ENCODE measurements around the gene FGFBP3.
A peak's percentile ranks its signal among the peaks of the same experiment; 100 is the strongest.
"Not testable (repeated sequence)": the region's sequence is repeated elsewhere in the genome, so short reads cannot be mapped to it uniquely, and the experiment has no call there.

FGFBP3 gene

DNA sequence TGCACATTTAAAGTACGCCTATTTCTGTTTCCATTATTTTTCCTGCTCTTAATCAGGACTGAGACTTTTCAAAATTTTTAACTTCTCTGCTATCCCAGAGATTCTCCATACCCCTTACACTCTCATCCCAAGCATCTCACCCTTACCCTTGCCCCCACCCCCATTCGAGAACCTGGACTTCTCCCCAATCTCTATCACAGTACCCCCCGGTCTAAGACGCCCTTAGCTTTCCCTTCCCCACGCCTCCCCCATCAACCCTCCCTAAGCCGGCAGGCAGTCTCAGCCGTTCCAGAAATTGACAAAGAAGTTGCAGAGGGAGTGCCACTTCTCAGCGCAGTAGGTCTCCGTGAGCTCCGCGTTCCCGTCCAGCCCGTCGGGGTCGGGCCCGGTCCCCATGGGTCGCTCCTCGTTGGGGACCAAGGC, 1.4 kb downstream of the FGFBP3 start:
- H3K27ac ChIP-seq: peak overlapping the region; percentile 64
- ChIA-PET CTCF (interaction anchor here (0.7 to 2.5 kb wide), 7 partner anchors 9 to 149 kb away, joined by 3 to 9 read pairs (median 4); no protein-coding TSS in a partner anchor), POLR2A (ENCODE audit: low non-redundant PET) (interaction anchor here (1.1 kb wide), 1 partner anchor 16 kb away, joined by 4 read pairs; no protein-coding TSS in a partner anchor)
- TF ChIP-seq CTCF (conservative IDR thresholded peaks at IDR 0.05; ENCODE audit: low read depth): no peak
- no peak for DNase-seq (ENCODE audit: low spot score)

- ChIA-PET POLR2A (ENCODE audit: low non-redundant PET) (interaction anchor here (1.1 kb wide), 1 partner anchor 17 kb away, joined by 4 read pairs; no protein-coding TSS in a partner anchor), CTCF (interaction anchor here (0.6 to 2.5 kb wide), 5 partner anchors 8 to 293 kb away, joined by 3 to 9 read pairs (median 5); no protein-coding TSS in a partner anchor)
- TF ChIP-seq CTCF (conservative IDR thresholded peaks at IDR 0.05; ENCODE audit: low read depth): no peak
- no peak overlapping the region for H3K27ac ChIP-seq
- DNase-seq (ENCODE audit: low spot score): no peak
Measured at GRCh38 chr10:91907033-91907594, 2.2 kb downstream of the FGFBP3 start.

DNA sequence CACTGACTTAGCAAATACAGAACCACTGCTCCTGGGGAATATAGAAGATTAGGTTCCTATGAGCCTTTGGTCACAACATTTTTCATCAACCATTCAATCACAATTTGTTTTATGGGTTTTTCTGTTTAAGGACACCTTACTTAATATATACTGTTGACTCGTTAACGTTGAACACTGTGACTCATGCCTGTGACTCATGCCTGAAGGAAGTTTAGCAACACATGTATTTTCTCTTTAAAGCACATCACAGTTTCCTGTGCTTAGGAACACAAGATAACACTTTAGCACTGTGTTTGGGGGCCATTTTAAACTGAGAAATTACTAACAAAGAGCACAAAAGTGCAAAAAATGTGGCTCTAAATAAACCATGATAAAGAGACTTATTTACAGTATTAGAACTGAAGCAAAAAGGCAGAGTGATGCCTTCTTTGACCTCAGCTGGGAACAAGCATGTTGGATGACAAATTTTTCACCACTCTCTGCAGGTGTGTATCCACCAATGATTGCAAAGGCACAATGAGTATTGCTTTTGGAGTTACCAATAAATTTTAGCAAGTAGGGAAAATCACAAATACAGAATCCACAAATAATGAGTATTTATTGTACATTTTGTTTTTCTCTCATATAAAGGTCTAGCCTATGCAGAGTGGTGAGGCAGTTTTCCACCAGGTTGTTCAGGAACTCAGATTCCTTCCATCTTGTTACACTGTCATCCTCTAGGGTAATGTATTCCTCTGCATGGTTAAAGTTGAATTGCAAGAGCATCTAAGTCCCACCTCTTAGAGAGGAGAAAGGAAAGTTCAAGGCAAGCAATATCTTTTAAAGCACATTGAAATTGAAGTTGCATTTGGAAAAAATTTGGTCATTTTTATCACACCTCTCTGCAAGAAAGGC, 7.3 kb downstream of the FGFBP3 start:
- POLR2A ChIA-PET (ENCODE audit: low non-redundant PET): no interaction called here
- no peak for TF ChIP-seq CTCF (conservative IDR thresholded peaks at IDR 0.05; ENCODE audit: low read depth)
- CTCF ChIA-PET: no interaction called here
- H3K27ac ChIP-seq: no peak overlapping the region
- peak; percentile 82 for DNase-seq (ENCODE audit: low spot score)

DNA sequence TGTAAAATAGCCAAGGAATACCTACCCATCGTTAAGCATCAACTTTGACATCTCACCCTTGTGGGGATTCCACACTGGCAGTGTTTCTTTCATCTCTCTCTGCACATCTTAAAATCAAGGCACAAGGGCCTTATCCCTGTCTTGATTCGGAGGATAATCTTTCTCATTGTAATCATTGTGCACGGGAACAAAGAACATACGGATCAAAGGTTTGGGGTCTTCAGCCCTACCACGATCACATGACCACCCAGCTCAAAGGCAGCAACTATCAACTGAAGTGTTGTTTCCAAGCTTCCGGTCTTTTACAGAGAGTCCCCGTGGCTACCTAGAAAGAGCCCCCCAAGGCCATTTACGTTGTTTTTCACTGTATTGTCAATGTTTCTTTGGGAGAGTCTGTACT, 11.9 kb downstream of the FGFBP3 start:
- ChIA-PET POLR2A (ENCODE audit: low non-redundant PET) (no interaction called here), CTCF (interaction anchor here (0.6 kb wide), 1 partner anchor 23 kb away, joined by 3 read pairs; no protein-coding TSS in a partner anchor)
- no peak for TF ChIP-seq CTCF (conservative IDR thresholded peaks at IDR 0.05; ENCODE audit: low read depth)
- no peak for DNase-seq (ENCODE audit: low spot score)
- no peak overlapping the region for H3K27ac ChIP-seq

DNA sequence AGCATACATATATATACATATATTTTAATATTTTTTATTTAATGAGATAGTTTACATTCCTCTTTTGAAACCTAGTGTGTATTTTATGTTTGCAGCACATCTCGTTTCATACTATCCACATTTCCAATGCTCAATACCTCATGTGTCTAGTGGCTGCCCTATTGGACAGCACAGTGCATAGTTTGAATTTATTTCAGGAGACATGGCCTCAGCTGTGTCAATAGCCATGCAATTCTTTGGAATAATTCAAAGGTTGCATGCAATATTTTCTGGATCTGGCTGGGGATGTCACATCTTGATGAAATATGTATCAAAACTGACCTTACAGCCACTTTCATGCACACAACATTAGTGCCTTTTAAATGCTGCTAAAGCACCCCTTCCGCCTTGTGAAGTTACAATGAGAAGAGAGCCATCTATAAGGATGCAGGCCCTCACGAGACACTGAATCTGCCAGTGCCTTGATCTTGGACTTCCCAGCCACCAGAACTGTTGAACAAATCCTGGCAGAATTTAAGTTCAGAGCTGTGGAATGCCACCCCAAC, 13.0 kb downstream of the FGFBP3 start:
- ChIA-PET CTCF (no interaction called here), POLR2A (ENCODE audit: low non-redundant PET) (no interaction called here)
- no peak for DNase-seq (ENCODE audit: low spot score)
- TF ChIP-seq CTCF (conservative IDR thresholded peaks at IDR 0.05; ENCODE audit: low read depth): no peak
- H3K27ac ChIP-seq: no peak overlapping the region

DNA sequence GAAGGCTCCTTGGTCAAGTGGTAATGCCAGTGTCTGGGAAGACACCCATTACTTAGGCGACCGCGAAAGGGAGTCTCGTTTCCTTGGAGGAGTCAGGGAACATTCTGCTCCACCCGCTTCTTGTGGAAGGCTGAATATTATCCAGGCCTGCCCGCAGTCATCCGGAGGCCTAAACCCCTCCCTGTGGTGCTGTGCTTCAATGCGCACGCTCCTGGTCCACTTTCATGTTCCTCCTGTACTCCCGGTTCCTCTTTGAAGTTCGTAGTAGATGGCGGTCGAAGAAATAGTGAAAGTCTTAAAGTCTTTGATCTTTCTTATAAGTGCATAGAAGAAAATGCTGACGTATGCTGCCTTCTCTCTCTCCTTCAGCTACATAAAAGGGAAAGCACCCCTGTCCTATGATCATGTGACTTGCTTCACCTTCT, 15.0 kb downstream of the FGFBP3 start:
- POLR2A ChIA-PET (ENCODE audit: low non-redundant PET); CTCF ChIA-PET; DNase-seq (ENCODE audit: low spot score); H3K27ac ChIP-seq: not testable (repeated sequence)

Data from RWPE1 (cell line).